ENCODE results near the gene DIO1.

DNA sequence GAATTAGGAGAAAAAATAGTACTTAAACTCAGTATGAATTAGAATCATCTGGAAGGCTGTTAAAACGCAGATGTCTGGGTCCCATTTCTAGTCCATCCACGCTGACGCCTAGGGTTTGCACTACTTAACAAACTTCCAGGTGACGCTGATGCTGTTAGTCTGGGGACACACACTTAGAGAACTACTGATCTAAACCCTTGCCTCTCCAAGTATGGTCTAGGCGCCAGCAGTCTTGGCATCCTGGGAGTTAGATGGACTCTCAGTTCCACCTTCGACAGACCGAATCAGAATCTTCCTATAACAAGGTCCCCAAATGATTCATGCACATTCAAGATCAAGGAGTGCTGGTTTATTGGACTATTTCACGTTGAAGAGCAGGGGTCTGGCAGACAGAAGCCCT is 11.5 kb downstream of the DIO1 start:
- TF ChIP-seq, protein P1, sequence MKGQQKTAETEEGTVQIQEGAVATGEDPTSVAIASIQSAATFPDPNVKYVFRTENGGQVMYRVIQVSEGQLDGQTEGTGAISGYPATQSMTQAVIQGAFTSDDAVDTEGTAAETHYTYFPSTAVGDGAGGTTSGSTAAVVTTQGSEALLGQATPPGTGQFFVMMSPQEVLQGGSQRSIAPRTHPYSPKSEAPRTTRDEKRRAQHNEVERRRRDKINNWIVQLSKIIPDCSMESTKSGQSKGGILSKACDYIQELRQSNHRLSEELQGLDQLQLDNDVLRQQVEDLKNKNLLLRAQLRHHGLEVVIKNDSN (IDR thresholded peaks at IDR 0.05), result no peak
- TF ChIP-seq CREB1 (IDR thresholded peaks at IDR 0.05; ENCODE audit: low read depth) (no peak), RAD21 (IDR thresholded peaks at IDR 0.05; ENCODE audit: low read depth) (no peak), TCF12 (IDR thresholded peaks at IDR 0.05; ENCODE audit: low read depth) (no peak), FOXM1 (IDR thresholded peaks at IDR 0.05; ENCODE audit: borderline replicate concordance, low read depth) (no peak), YY1 (IDR thresholded peaks at IDR 0.05; ENCODE audit: low read depth) (no peak)
- TF ChIP-seq, protein P2, sequence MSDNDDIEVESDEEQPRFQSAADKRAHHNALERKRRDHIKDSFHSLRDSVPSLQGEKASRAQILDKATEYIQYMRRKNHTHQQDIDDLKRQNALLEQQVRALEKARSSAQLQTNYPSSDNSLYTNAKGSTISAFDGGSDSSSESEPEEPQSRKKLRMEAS (IDR thresholded peaks at IDR 0.05), result no peak

All from Ishikawa (cell line).